ENCODE data around the gene FGF12.
"Not testable (repeated sequence)": the region's sequence is repeated elsewhere in the genome, so short reads cannot be mapped to it uniquely, and the experiment has no call there.

DNA sequence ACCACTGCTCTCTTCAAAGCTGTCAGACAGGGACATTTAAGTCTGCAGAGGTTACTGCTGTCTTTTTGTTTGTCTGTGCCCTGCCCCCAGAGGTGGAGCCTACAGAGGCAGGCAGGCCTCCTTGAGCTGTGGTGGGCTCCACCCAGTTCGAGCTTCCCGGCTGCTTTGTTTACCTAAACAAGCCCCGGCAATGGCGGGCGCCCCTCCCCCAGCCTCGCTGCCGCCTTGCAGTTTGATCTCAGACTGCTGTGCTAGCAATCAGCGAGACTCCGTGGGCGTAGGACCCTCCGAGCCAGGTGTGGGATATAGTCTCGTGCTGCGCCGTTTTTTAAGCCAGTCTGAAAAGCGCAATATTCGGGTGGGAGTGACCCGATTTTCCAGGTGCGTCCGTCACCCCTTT is 17.3 kb upstream of the FGF12 start:
- TF ChIP-seq, protein P1, sequence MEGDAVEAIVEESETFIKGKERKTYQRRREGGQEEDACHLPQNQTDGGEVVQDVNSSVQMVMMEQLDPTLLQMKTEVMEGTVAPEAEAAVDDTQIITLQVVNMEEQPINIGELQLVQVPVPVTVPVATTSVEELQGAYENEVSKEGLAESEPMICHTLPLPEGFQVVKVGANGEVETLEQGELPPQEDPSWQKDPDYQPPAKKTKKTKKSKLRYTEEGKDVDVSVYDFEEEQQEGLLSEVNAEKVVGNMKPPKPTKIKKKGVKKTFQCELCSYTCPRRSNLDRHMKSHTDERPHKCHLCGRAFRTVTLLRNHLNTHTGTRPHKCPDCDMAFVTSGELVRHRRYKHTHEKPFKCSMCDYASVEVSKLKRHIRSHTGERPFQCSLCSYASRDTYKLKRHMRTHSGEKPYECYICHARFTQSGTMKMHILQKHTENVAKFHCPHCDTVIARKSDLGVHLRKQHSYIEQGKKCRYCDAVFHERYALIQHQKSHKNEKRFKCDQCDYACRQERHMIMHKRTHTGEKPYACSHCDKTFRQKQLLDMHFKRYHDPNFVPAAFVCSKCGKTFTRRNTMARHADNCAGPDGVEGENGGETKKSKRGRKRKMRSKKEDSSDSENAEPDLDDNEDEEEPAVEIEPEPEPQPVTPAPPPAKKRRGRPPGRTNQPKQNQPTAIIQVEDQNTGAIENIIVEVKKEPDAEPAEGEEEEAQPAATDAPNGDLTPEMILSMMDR (IDR thresholded peaks at IDR 0.05) = not testable (repeated sequence)
- not testable (repeated sequence) for TF ChIP-seq EZH2, EZH2phosphoT487 (IDR thresholded peaks at IDR 0.05)
